Heart left ventricle (tissue), 16 donors: ENCODE data around the gene MTCP1. TPM values are rescaled to one million over a fixed set of nuclear protein-coding genes. Genes with fewer than 3 reads are reported as not detected.

Experiments
- ATAC-seq, 4 donors: fragments of 200-7000 bp; cut with Tn5 transposase; one replicate each; pipeline ENCODE4 v1.9.1; 2020 to 2022; ENCODE audit warnings: moderate library complexity in 4 of 4, mild to moderate bottlenecking in 3 of 4, moderate number of reproducible peaks in 1 of 4
- DNase-seq, 5 donors: peaks; one replicate each; pipeline ENCODE4 v3.0.0-alpha.2; 2020
- H3K27ac ChIP-seq, 12 donors: fragments of 200-600 bp; sonication (generic) in 4 of 12; one replicate each; pipeline versions ENCODE4 v1.5.0 to v1.8.0; 2016 to 2022; ENCODE audit warnings: mild to moderate bottlenecking in 2 of 12
- H3K27me3 ChIP-seq, 9 donors: fragments of 200-600 bp; sonication (generic) in 2 of 9; one replicate each; pipeline versions ENCODE4 v1.5.1 to v1.8.0; 2016 to 2022; ENCODE audit warnings: mild to moderate bottlenecking in 3 of 9
- H3K36me3 ChIP-seq, 9 donors: fragments of 200-600 bp; sonication (generic) in 2 of 9; one replicate each; pipeline versions ENCODE4 v1.5.0 to v1.8.0; 2018 to 2022; ENCODE audit warnings: mild to moderate bottlenecking in 2 of 9
- H3K4me1 ChIP-seq, 12 donors: fragments of 200-600 bp; sonication (generic) in 4 of 12; one replicate each; pipeline versions ENCODE4 v1.5.0 to v1.8.0; 2016 to 2022; ENCODE audit warnings: mild to moderate bottlenecking in 3 of 12
- H3K4me3 ChIP-seq, 12 donors: fragments of 200-600 bp; sonication (generic) in 4 of 12; one replicate each; pipeline versions ENCODE4 v1.5.0 to v1.8.0; 2017 to 2022; ENCODE audit warnings: mild to moderate bottlenecking in 9 of 12, moderate library complexity in 4 of 12
- H3K9me3 ChIP-seq, 12 donors: fragments of 200-600 bp; sonication (generic) in 4 of 12; one replicate each; pipeline versions ENCODE4 v1.5.0 to v1.8.0; 2016 to 2022; ENCODE audit warnings: mild to moderate bottlenecking in 1 of 12
- CTCF ChIP-seq, 12 donors: fragments of 200-600 bp; sonication (generic) in 4 of 12; IDR thresholded peaks; one replicate each; pipeline versions ENCODE4 v1.5.0 to v1.8.0; 2018 to 2022; ENCODE audit warnings: antibody characterized with exemption in 12 of 12, mild to moderate bottlenecking in 5 of 12
- POLR2A ChIP-seq, 2 donors: fragments of 450-650 bp; IDR thresholded peaks; one replicate each; pipeline ENCODE4 v1.6.1; 2017; ENCODE audit warnings: antibody characterized with exemption in 2 of 2, mild to moderate bottlenecking in 2 of 2, moderate library complexity in 2 of 2
- WGBS, 4 donors: extraction: QIAGEN DNeasy Blood & Tissue Kit in 2 of 4; methylation state at CpG; one replicate each; pipeline versions ENCODE4 v1.1.5 to v1.1.7; 2013 to 2018; 5-methylcytosine and 5-hydroxymethylcytosine counted together
- intact Hi-C, 10 donors: fragments of 100-400 bp; cut with DNase I; formaldehyde crosslinking; loops; one replicate each; pipeline versions ENCODE4 v1.11.1 to v1.14.2; 2022
- polyA plus RNA-seq, 2 donors: library from polyadenylated mRNA; stranded (reverse); fragments of 200-250 nt; gene quantifications; one replicate each; pipeline ENCODE4 v1.2.3, GENCODE V29; 2013
- total RNA-seq, 9 donors: library from RNA; depleted of rRNA in 2 of 9; stranded (reverse); fragments of >200 nt in 2 of 9; fragmentation: NEBNext Ultra II Directional in 3 of 9; extraction: Animal tissue kit (Norgen Biotek cat#: 25700) in 3 of 9; gene quantifications; one replicate each; pipeline versions ENCODE4 v1.1.0 to v1.2.4, GENCODE V29; 2016 to 2023
- donor health status: ischemic (EF 13 %, LVEDD 7.1; RV severe dilation, severe dysfunction).
- donor health status: healthy with polysubstance abuse.
- donor health status: DM: no; HTN: yes; CAD: no.
- donor health status: DM: no; HTN: no; CAD: no.
- donor health status: ischemic (EF 25% LVEDD 6.9; RV normal size, moderate dysfunction).
- donor health status: ischemic (EF 25% LVEDD 5.7; RV mildly dilated, moderate dysfunction).
- donor health status: healthy.
- donor health status: DM: yes; HTN: yes; CAD: no.
- donor health status: ischemic (EF 35%, LVEDD 5.7; RV mildly dilated, moderate dysfunction).
- donor health status: nonischemic (EF 11% LVEDD 7.7; RV severe dilation, severe dysfunction).
- donor health status: DM: yes; HTN: yes; CAD: no.
- donor health status: PGD.
- donor health status: ischemic (EF 29% LVEDD 5.4; RV normal size, mild dysfunction).
- donor health status: nonischemic (EF 23%, LVEDD 6.1; RV moderate dilation, normal function).

MTCP1 gene
- total and polyA plus RNA-seq, 11 donors, result 0.24 to 185 (median 44.8) TPM

GRCh38 chrX:155054255-155054654 lies 16.7 kb downstream of the MTCP1 start:
- intact Hi-C loops, result loop anchor here in 1 of 10 donors (2.0 kb wide), 1 partner anchor 69 kb away; no protein-coding TSS in a partner anchor
- H3K27me3 ChIP-seq, result no peaks in the 10 kb centered on the region
- TF ChIP-seq POLR2A (IDR thresholded peaks at IDR 0.05) (no peak), CTCF (IDR thresholded peaks at IDR 0.05) (no peak)
- DNase-seq (no peak), ATAC-seq (no peak)
- no peaks in the 10 kb centered on the region for H3K9me3 ChIP-seq
- H3K4me3 ChIP-seq, result no peak overlapping the region
- WGBS, 4 donors, result 78 to 92% (median 86%) methylated on average over 4 of the region's 4 CpGs
- H3K27ac ChIP-seq, result no peak overlapping the region
- peaks cover 0 to 53% (median 18%) of the 10 kb centered on the region in 9 donors for H3K36me3 ChIP-seq
- H3K4me1 ChIP-seq, result peaks cover 0 to 14% (median 5%) of the 10 kb centered on the region in 12 donors

DNA sequence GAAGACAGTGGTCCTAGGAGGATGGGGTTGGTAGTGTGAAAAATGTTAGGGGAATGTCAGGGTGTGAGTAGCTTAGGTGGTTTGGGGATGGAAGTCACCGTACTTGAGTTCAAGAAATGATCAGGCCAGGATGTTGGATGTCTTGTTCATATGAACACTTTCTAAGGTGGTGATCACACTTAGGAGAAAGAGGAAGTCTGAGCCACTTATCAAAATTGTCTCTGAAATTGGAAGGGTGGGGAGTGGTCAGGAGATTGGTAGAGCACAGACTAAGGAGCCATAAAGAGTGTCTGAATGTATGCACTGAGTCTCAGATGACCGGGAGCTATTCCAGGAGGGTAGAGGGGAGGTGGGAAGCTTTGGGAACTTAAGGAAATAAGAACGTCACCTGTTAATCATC lies 17.3 kb downstream of the MTCP1 start:
- Histone ChIP-seq H3K27ac (no peak overlapping the region), H3K36me3 (peaks cover 0 to 53% (median 18%) of the 10 kb centered on the region in 9 donors), H3K4me3 (no peak overlapping the region), H3K9me3 (no peaks in the 10 kb centered on the region), H3K27me3 (no peaks in the 10 kb centered on the region), H3K4me1 (peaks cover 0 to 14% (median 7%) of the 10 kb centered on the region in 12 donors)
- intact Hi-C loops, result loop anchor here in 1 of 10 donors (2.0 kb wide), 1 partner anchor 69 kb away; no protein-coding TSS in a partner anchor
- DNase-seq (no peak), ATAC-seq (no peak)
- WGBS, 4 donors, result 69 to 88% (median 80%) methylated on average over 3 of the region's 3 CpGs
- no peak for TF ChIP-seq CTCF (IDR thresholded peaks at IDR 0.05)
- TF ChIP-seq POLR2A (IDR thresholded peaks at IDR 0.05), result no peak

GRCh38 chrX:155052738-155053498 lies 18.0 kb downstream of the MTCP1 start:
- ATAC-seq (no peak), DNase-seq (no peak)
- peaks cover 0 to 53% (median 18%) of the 10 kb centered on the region in 9 donors for H3K36me3 ChIP-seq
- H3K9me3 ChIP-seq, result no peaks in the 10 kb centered on the region
- no peak overlapping the region for H3K4me3 ChIP-seq
- H3K27me3 ChIP-seq, result no peaks in the 10 kb centered on the region
- TF ChIP-seq CTCF (IDR thresholded peaks at IDR 0.05), result no peak
- no peak for TF ChIP-seq POLR2A (IDR thresholded peaks at IDR 0.05)
- intact Hi-C loops, result no loop called here
- 67 to 93% (median 83%) methylated on average over 5 of the region's 5 CpGs for WGBS, 4 donors
- H3K27ac ChIP-seq, result no peak overlapping the region
- H3K4me1 ChIP-seq, result peaks cover 0 to 18% (median 11%) of the 10 kb centered on the region in 12 donors

GRCh38 chrX:155048977-155049619 lies 21.8 kb downstream of the MTCP1 start:
- DNase-seq (peak in 4 of 5 donors; percentile 37 to 48 (median 42)), ATAC-seq (peak in 3 of 4 donors; percentile 64 to 79 (median 68))
- 36 to 46% (median 37%) methylated on average over 9 of the region's 9 CpGs for WGBS, 4 donors
- Histone ChIP-seq H3K4me3 (no peak overlapping the region), H3K27ac (no peak overlapping the region), H3K9me3 (no peaks in the 10 kb centered on the region), H3K27me3 (no peaks in the 10 kb centered on the region), H3K36me3 (peaks cover 0 to 44% (median 23%) of the 10 kb centered on the region in 9 donors), H3K4me1 (peaks cover 0 to 34% (median 5%) of the 10 kb centered on the region in 12 donors)
- TF ChIP-seq POLR2A (IDR thresholded peaks at IDR 0.05), result no peak
- peak; percentile 38 to 68 (median 52) for TF ChIP-seq CTCF (IDR thresholded peaks at IDR 0.05)
- intact Hi-C loops, result no loop called here
